ENCODE measurements around the gene NPFF.
A peak's percentile ranks its signal among the peaks of the same experiment; 100 is the strongest.

NPFF gene

GRCh38 chr12:53530920-53531319 lies 23.6 kb upstream of the NPFF start:
- DNase-seq (ENCODE audit: low read depth in 2 of 2) = peak in 1 of 2 donors; percentile 61
- H3K4me3 ChIP-seq (replicated peaks in 1 of 2; ENCODE audit: low read depth in 2 of 2, low read length in 2 of 2) = no peak overlapping the region
- TF ChIP-seq CTCF (IDR thresholded peaks at IDR 0.05; ENCODE audit: low read depth, low read length) = no peak

DNA sequence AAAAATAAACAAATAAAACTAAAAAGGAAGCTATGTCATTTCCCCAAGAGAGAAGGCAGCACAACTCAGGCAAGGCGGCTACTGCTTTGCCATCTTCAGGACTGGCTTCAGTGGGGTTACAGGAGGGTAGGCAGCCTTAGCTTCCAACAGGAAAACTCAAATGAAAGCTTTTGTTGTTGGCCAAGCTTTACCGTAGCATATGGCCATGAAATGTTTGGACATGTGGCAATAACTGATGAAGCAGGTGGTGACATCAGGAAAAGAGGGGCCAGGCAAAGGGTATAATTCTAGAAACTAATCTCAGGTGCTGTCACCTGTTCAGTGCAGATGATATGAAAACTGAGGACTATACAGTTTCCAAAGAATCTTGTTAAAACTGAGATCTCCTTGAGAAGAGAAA lies 22.8 kb upstream of the NPFF start:
- no peak for TF ChIP-seq CTCF (IDR thresholded peaks at IDR 0.05; ENCODE audit: low read depth, low read length)
- DNase-seq (ENCODE audit: low read depth in 2 of 2) = no peak
- H3K4me3 ChIP-seq (replicated peaks in 1 of 2; ENCODE audit: low read depth in 2 of 2, low read length in 2 of 2) = no peak overlapping the region

DNA sequence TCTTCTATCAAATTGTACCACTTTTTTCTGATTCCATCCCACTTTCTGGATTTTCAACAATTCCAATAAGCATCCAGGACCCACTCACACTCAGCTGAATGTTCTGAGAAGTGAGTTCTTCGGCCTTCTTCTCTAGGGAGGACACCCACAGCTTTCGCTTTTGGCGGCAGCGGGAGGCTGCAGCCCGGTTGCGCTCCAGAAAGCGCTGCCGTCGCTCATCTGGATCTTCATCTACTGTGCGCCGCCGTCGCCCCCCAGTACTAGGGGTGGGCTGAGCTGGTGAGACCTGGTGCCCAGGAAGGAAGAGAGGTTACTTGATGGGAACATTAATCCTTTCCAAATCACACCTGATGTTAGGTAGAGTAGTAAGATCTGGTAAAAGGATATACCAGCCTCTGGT lies 17.2 kb upstream of the NPFF start:
- no peak for TF ChIP-seq CTCF (IDR thresholded peaks at IDR 0.05; ENCODE audit: low read depth, low read length)
- no peak for DNase-seq (ENCODE audit: low read depth in 2 of 2)
- no peak overlapping the region for H3K4me3 ChIP-seq (replicated peaks in 1 of 2; ENCODE audit: low read depth in 2 of 2, low read length in 2 of 2)

DNA sequence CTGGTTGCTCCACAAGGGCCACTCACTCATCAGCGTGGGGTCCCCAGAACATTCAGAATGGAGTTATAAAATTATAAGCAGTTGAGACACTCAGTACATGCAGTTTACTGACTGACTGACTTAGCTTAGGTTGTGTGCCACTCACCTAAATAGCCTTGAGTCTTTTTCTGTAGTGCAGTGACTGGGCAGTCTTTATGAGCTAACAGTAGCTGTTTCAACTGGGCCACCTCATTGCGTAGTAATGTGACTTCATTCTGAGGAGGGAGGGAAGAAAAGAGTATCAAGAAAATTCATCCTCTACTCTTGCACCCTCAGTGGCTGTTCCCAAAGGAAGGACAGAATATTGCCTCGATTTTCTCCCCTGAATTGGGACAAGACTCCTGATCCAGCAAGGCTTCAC lies 15.8 kb upstream of the NPFF start:
- TF ChIP-seq CTCF (IDR thresholded peaks at IDR 0.05; ENCODE audit: low read depth, low read length) = no peak
- no peak for DNase-seq (ENCODE audit: low read depth in 2 of 2)

DNA sequence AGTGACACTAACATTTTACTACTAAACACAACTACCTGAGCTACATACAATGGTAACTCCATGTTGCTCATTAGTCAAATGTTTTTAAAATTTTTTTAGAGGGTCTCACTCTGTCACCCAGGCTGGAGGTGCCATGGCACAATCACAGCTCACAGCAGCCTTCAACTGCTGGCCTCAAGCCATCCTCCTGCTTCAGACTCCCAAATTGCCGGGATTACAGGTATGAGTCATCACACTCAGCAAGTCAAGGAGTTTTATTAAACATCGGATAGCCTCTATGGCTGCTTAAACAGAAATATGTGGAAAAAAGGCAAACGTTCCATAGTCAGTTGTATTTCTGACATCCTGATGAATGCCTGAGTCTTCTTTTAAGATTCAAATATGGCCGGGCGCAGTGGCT lies 11.1 kb upstream of the NPFF start:
- peak; percentile 21 to 30 for DNase-seq (ENCODE audit: low read depth in 2 of 2)
- H3K4me3 ChIP-seq (replicated peaks in 1 of 2; ENCODE audit: low read depth in 2 of 2, low read length in 2 of 2) = no peak overlapping the region
- TF ChIP-seq CTCF (IDR thresholded peaks at IDR 0.05; ENCODE audit: low read depth, low read length) = no peak

More for the DNA sequence above, 15.8 kb upstream of the NPFF start:
- no peak overlapping the region for H3K4me3 ChIP-seq (replicated peaks in 1 of 2; ENCODE audit: low read depth in 2 of 2, low read length in 2 of 2)

GRCh38 chr12:53516758-53517455 lies 9.6 kb upstream of the NPFF start:
- DNase-seq (ENCODE audit: low read depth in 2 of 2) = no peak
- H3K4me3 ChIP-seq (replicated peaks in 1 of 2; ENCODE audit: low read depth in 2 of 2, low read length in 2 of 2) = no peak overlapping the region
- no peak for TF ChIP-seq CTCF (IDR thresholded peaks at IDR 0.05; ENCODE audit: low read depth, low read length)

DNA sequence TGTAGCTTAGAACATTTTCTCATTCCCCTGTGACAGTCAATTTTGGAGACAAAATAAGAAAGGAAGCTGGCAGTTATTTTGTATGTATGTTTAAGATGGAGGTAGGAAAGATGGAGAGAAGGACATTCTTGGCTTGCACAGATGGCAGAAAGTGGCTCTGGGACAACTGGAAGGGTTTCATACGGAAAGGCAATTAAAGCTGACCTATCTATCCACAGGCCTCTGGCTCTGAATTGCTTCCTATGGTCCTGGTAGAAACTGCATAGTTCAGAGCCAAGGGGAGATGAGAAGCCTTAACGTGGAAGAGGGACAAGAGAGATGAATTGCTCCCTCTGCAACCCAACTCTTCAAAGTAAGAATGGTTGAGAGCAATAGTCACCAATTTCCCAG lies 8.0 kb upstream of the NPFF start:
- DNase-seq (ENCODE audit: low read depth in 2 of 2) = no peak
- H3K4me3 ChIP-seq (replicated peaks in 1 of 2; ENCODE audit: low read depth in 2 of 2, low read length in 2 of 2) = no peak overlapping the region
- TF ChIP-seq CTCF (IDR thresholded peaks at IDR 0.05; ENCODE audit: low read depth, low read length) = no peak
